NCI-H748 (cell line): ENCODE results near the gene PAPOLB.
"Not testable (repeated sequence)": the region's sequence is repeated elsewhere in the genome, so short reads cannot be mapped to it uniquely, and the experiment has no call there.

Experiments
- DNase-seq: peaks from one replicate; lab custom pipeline; 2025; ENCODE audit not compliant: unreplicated experiment; lab: John Stamatoyannopoulos, UW

The PAPOLB gene

GRCh38 chr7:4861673-4862072 lies at the start of gene PAPOLB:
Gene PAPOLB, minus strand, starts transcription at chr7:4862030. Its CDS starts 220 bp downstream, at chr7:4861810.
- no peak for DNase-seq

GRCh38 chr7:4911111-4911828 lies 49.4 kb upstream of the PAPOLB start:
- DNase-seq, result no peak

- no peak for DNase-seq
These were observed 44.9 kb upstream of the PAPOLB start for GRCh38 chr7:4906682-4907081.

GRCh38 chr7:4905171-4905570 lies 43.3 kb upstream of the PAPOLB start:
- DNase-seq, result no peak

GRCh38 chr7:4904346-4904745 lies 42.5 kb upstream of the PAPOLB start:
- no peak for DNase-seq

- DNase-seq, result no peak
These were observed 33.9 kb upstream of the PAPOLB start for GRCh38 chr7:4895766-4896165.

- no peak for DNase-seq
These were observed 32.7 kb upstream of the PAPOLB start for GRCh38 chr7:4894482-4894881.

GRCh38 chr7:4893929-4894475 lies 32.2 kb upstream of the PAPOLB start:
- DNase-seq, result no peak

GRCh38 chr7:4893188-4893587 lies 31.4 kb upstream of the PAPOLB start:
- DNase-seq, result not testable (repeated sequence)

GRCh38 chr7:4891522-4891921 lies 29.7 kb upstream of the PAPOLB start:
- DNase-seq, result not testable (repeated sequence)

- no peak for DNase-seq
These were observed 27.9 kb upstream of the PAPOLB start for GRCh38 chr7:4889682-4890081.

- peak; percentile 67 for DNase-seq
These were observed 26.3 kb upstream of the PAPOLB start for GRCh38 chr7:4888161-4888560.

- DNase-seq, result no peak
These were observed 24.8 kb upstream of the PAPOLB start for GRCh38 chr7:4886671-4887070.

- no peak for DNase-seq
These were observed 23.5 kb upstream of the PAPOLB start for GRCh38 chr7:4885317-4885807.

GRCh38 chr7:4884164-4884563 lies 22.3 kb upstream of the PAPOLB start:
- no peak for DNase-seq

GRCh38 chr7:4883372-4884144 lies 21.7 kb upstream of the PAPOLB start, which contains the start of gene RADIL:
Gene RADIL, minus strand, starts transcription at chr7:4883716. Its CDS starts 5,577 bp downstream, at chr7:4878139.
- DNase-seq, result peak; percentile 93

GRCh38 chr7:4883033-4883371 lies 21.2 kb upstream of the PAPOLB start:
- no peak for DNase-seq

- peak; percentile 76 for DNase-seq
These were observed 20.6 kb upstream of the PAPOLB start for GRCh38 chr7:4882169-4883032.

GRCh38 chr7:4880218-4880617 lies 18.4 kb upstream of the PAPOLB start:
- DNase-seq, result no peak

GRCh38 chr7:4879396-4880081 lies 17.7 kb upstream of the PAPOLB start:
- no peak for DNase-seq
